ENCODE measurements around the gene TSGA10.
"Not testable (repeated sequence)": the region's sequence is repeated elsewhere in the genome, so short reads cannot be mapped to it uniquely, and the experiment has no call there.

Gene TSGA10

DNA sequence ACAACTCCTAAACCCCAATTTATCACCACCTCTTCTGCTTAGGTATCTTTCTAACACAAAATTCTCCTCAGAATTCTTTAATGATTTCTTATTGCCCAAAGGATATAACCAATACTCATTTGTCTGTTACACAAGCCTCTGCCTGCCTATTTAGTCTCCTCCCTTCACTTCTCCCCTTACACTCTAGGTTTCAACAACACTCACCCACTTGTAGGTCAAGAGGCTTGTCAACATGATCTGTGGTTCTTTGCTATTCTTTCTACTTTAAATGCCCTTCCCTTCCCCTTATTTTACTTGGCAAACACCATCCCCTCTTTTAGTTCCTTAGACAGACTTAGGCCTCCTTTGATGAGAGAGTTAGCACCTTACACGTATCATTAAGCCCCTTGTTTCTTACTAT is 82.2 kb downstream of the TSGA10 start:
- DNase-seq (ENCODE audit: low read depth in 2 of 2) = no peak

GRCh38 chr2:99067871-99068625 is 86.7 kb downstream of the TSGA10 start:
- DNase-seq (ENCODE audit: low read depth in 2 of 2) = no peak

GRCh38 chr2:99066075-99066958 is 88.4 kb downstream of the TSGA10 start:
- DNase-seq (ENCODE audit: low read depth in 2 of 2) = no peak

GRCh38 chr2:99049187-99049586 is 105.6 kb downstream of the TSGA10 start:
- DNase-seq (ENCODE audit: low read depth in 2 of 2) = not testable (repeated sequence)

- not testable (repeated sequence) for DNase-seq (ENCODE audit: low read depth in 2 of 2)
Measured at GRCh38 chr2:99040736-99041300, 113.9 kb downstream of the TSGA10 start.

DNA sequence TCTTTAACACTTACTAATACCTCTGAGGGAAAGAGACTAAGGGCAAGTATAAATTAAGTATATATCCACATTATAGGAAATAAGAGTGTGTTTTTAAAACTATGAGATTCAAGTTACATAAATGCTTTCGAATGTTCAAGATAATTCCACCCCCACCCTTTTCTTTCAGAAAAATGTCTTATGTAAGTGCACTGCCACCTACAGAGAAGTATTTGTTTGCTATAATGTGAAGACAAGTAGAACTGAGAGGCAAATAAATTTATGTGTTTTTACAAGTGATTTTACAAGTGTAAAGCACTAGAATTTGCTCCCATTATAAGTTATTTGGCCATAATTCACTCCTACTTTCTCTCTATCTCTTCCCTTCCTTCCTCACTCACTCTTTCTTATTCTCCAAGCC is 118.8 kb downstream of the TSGA10 start:
- DNase-seq (ENCODE audit: low read depth in 2 of 2) = no peak

- DNase-seq (ENCODE audit: low read depth in 2 of 2) = no peak
Measured at GRCh38 chr2:99032786-99033185, 122.0 kb downstream of the TSGA10 start.

DNA sequence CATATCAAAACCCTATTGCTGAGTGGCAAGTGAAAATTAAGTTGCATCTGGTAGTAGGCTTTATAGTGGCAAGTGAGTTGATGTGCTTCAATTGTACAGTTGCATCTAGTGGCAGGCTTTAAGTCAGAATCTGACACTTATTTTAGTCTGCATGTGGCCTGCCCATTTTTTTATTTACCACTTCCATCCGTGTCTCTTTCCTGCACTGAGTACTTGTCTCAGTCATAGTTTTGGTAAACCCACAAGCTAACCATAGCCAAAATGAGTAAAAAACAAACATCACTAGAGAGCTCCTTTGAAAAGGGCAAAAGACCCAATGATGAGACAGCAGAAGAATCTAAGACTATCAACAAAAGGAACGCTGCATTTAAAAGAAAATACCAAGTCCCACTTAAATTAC is 122.7 kb downstream of the TSGA10 start:
- no peak for DNase-seq (ENCODE audit: low read depth in 2 of 2)

DNA sequence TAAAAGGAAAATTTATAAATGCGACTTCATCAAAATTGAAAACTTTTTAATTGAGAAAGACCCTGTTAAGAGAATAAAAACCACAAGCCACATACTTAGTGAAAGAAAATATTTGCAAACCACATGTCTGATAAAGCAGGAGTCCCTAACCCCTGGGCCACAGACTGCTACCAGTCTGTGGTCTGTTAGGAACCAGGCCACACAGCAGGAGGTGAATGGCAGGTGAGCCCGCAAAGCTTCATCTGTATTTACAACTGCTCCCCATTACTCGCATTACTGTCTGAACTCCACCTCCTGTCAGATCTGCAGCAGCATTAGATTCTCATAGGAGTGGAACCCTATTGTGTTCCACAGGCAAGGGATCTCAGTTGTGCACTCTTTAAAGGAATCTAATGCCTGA is 123.3 kb downstream of the TSGA10 start:
- no peak for DNase-seq (ENCODE audit: low read depth in 2 of 2)

DNA sequence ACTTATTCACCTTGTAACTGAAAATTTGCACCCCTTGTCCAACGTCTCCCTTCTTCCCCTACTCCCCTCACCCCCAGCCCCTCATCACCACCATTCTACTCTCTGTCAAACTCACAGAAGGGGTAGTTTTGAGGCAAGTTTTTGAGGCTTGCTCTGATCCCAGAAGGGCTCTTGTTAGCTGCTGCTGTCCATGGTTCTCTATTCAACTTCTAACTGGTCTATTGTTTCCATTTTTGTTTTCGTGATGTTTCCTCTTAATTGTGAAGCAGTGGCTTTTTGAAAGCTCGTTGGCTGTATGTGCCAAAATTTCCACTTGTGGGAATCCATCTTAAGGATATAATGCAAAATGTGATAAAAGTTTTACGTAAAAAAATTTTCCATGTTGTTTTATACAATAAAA is 126.2 kb downstream of the TSGA10 start:
- DNase-seq (ENCODE audit: low read depth in 2 of 2) = no peak

DNA sequence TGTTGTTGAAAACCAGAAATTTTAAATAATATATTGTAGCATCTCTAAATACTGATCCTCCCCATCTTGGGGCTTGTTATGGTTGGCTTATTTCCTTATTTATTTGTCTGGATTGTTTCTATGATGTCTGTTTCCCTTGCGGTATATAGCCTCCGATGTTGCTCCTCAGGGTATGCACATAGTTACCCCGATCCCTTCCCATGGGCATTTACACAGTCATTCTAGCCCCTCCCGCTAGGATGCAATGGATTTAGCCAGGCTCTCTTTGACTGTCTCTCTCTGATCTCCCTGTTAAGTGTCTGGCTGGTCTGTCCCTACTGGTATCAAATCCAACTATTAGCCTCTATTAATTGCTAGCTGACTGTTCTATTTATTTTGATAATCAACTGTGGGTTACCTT is 126.9 kb downstream of the TSGA10 start:
- DNase-seq (ENCODE audit: low read depth in 2 of 2) = no peak

GRCh38 chr2:99000708-99001107 is 154.0 kb downstream of the TSGA10 start:
- no peak for DNase-seq (ENCODE audit: low read depth in 2 of 2)

- DNase-seq (ENCODE audit: low read depth in 2 of 2) = not testable (repeated sequence)
Measured at GRCh38 chr2:98988695-98989094, 166.0 kb downstream of the TSGA10 start.

DNA sequence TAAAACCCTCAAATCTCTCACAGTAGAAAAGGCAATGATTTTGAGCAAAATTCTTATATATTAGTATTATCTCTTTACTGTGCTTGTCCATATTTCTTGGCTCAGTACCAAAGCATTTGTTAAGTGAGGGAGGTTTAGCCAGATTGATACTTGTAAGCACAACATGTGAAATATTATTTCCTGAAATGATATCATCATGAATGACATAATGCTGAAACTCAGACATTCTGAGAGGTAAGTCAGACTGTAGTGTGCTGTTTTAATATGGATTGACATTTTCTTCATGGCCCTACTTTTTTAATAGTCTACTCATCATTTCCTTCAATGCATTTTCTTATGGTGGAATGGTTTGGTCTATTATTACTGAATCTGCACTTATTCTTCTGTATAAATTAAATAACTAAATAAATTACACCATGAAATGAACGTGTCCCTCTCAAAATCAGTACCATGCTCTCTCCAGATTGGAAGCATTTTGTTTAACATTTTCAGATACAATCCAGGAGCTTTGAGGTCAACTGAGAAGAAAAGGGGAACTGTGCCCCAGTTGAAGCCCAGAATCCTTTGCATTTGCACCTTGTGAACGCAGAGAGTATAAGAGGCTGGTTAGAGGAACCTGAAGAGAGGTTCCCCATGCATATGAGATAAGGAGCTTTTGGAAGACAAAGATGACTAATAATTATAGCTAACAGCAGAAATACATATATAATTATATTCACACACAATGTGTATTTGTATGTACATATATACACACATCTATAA is 168.7 kb downstream of the TSGA10 start:
- no peak for DNase-seq (ENCODE audit: low read depth in 2 of 2)

DNA sequence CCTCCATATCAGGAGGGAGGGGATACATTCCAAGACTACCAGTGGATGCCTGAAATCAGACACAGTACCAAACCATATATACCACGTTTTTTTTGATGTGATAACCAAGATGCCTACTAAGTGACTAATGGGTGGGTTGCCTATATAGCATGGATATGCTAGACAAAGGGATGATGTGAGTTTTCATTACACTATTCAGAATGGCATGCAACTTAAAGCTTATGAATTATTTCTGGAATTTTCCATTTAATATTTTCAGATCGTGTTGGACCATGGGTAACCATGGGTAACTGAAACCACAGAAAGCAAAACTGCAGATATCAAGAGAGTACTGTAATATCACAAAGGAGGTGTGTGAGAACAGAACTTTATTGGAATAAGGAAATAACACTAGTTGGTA is 179.1 kb downstream of the TSGA10 start:
- DNase-seq (ENCODE audit: low read depth in 2 of 2) = no peak

- DNase-seq (ENCODE audit: low read depth in 2 of 2) = no peak
Measured at GRCh38 chr2:98972582-98973167, 182.1 kb downstream of the TSGA10 start.

- no peak for DNase-seq (ENCODE audit: low read depth in 2 of 2)
Measured at GRCh38 chr2:98959810-98960507, 194.8 kb downstream of the TSGA10 start.

DNA sequence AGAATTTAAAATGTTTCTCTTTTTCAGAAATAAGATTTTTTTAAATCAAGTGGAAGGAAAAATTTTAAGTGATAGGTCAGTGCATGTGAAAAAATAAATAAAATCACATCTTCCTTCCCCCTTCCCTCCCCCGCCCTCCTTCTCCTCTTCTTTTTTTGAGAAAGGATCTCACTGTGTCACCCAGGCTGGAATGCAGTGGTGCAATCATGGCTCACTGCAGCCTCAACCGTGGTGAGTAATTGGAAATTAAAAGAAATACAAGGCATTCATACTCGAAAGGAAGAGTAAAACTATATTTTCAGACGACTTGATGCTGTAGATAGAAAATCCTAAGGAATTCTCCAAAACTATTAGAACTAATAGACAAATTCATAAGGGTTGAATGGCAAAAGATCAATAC is 201.8 kb downstream of the TSGA10 start:
- DNase-seq (ENCODE audit: low read depth in 2 of 2) = no peak

- DNase-seq (ENCODE audit: low read depth in 2 of 2) = no peak
Measured at GRCh38 chr2:98948956-98949739, 205.6 kb downstream of the TSGA10 start.

DNA sequence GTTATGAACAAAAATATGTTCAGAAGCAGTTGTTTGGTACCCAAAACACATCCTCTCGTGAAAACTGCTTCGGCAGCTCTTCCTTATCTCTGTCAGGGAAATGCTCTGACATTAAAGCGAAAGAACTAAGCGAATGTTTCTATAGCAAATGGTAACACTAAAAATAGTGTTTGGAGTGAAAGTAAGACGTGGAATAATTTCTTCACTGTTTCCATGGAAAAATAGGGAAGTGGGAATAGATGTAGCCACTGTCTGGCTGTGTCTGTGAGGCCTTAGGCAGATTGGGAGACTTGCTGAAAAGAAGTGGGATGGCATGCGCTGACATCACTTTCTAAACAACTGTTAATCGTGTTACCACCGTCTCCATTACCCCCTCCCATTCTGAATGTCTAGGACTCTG is 207.2 kb downstream of the TSGA10 start:
- no peak for DNase-seq (ENCODE audit: low read depth in 2 of 2)

Measured in stimulated activated CD8-positive, alpha-beta memory T cell treated with anti-CD3 and anti-CD28 coated beads, Interleukin-15, amount 100 ng/mL, for 48 hours (primary cell).